Measurements from ENCODE around the gene NKAIN2.
"Not testable (repeated sequence)": the region's sequence is repeated elsewhere in the genome, so short reads cannot be mapped to it uniquely, and the experiment has no call there.

The NKAIN2 gene

GRCh38 chr6:124671324-124671723, 867.7 kb downstream of the NKAIN2 start:
- no peak for DNase-seq

GRCh38 chr6:124674042-124674441, 870.4 kb downstream of the NKAIN2 start:
- no peak for DNase-seq

- no peak for DNase-seq
Measured at GRCh38 chr6:124676033-124676432, 872.4 kb downstream of the NKAIN2 start.

- no peak for DNase-seq
Measured at GRCh38 chr6:124677874-124678273, 874.2 kb downstream of the NKAIN2 start.

GRCh38 chr6:124679387-124679786, 875.7 kb downstream of the NKAIN2 start:
- DNase-seq = no peak

- no peak for DNase-seq
Measured at GRCh38 chr6:124682751-124683150, 879.1 kb downstream of the NKAIN2 start.

GRCh38 chr6:124683507-124683906, 879.8 kb downstream of the NKAIN2 start:
- DNase-seq = no peak

- no peak for DNase-seq
Measured at GRCh38 chr6:124684621-124685020, 881.0 kb downstream of the NKAIN2 start.

GRCh38 chr6:124688369-124688768, 884.7 kb downstream of the NKAIN2 start:
- DNase-seq = no peak

- no peak for DNase-seq
Measured at GRCh38 chr6:124694139-124694705, 890.6 kb downstream of the NKAIN2 start.

GRCh38 chr6:124699038-124699437, 895.4 kb downstream of the NKAIN2 start:
- no peak for DNase-seq

- no peak for DNase-seq
Measured at GRCh38 chr6:124703541-124703940, 899.9 kb downstream of the NKAIN2 start.

GRCh38 chr6:124712532-124712931, 908.9 kb downstream of the NKAIN2 start:
- DNase-seq = not testable (repeated sequence)

GRCh38 chr6:124714728-124715127, 911.1 kb downstream of the NKAIN2 start:
- DNase-seq = no peak

- no peak for DNase-seq
Measured at GRCh38 chr6:124719913-124720312, 916.2 kb downstream of the NKAIN2 start.

GRCh38 chr6:124721331-124721730, 917.7 kb downstream of the NKAIN2 start:
- no peak for DNase-seq

- no peak for DNase-seq
Measured at GRCh38 chr6:124722141-124722878, 918.6 kb downstream of the NKAIN2 start.

GRCh38 chr6:124723671-124724070, 920.0 kb downstream of the NKAIN2 start:
- no peak for DNase-seq

GRCh38 chr6:124737804-124738203, 934.1 kb downstream of the NKAIN2 start:
- DNase-seq = not testable (repeated sequence)

- DNase-seq = no peak
Measured at GRCh38 chr6:124738482-124738881, 934.8 kb downstream of the NKAIN2 start.

- no peak for DNase-seq
Measured at GRCh38 chr6:124741341-124741740, 937.7 kb downstream of the NKAIN2 start.

GRCh38 chr6:124742971-124743370, 939.3 kb downstream of the NKAIN2 start:
- DNase-seq = no peak

- no peak for DNase-seq
Measured at GRCh38 chr6:124743420-124743819, 939.8 kb downstream of the NKAIN2 start.

All from hypothalamus (tissue), 51 donors.